Effector CD8-positive, alpha-beta T cell (primary cell): Measurements from ENCODE around the gene BDKRB1.

ENCODE experiments used
- DNase-seq: peaks from one replicate; lab custom pipeline; 2025; lab: John Stamatoyannopoulos, UW

BDKRB1 gene

DNA sequence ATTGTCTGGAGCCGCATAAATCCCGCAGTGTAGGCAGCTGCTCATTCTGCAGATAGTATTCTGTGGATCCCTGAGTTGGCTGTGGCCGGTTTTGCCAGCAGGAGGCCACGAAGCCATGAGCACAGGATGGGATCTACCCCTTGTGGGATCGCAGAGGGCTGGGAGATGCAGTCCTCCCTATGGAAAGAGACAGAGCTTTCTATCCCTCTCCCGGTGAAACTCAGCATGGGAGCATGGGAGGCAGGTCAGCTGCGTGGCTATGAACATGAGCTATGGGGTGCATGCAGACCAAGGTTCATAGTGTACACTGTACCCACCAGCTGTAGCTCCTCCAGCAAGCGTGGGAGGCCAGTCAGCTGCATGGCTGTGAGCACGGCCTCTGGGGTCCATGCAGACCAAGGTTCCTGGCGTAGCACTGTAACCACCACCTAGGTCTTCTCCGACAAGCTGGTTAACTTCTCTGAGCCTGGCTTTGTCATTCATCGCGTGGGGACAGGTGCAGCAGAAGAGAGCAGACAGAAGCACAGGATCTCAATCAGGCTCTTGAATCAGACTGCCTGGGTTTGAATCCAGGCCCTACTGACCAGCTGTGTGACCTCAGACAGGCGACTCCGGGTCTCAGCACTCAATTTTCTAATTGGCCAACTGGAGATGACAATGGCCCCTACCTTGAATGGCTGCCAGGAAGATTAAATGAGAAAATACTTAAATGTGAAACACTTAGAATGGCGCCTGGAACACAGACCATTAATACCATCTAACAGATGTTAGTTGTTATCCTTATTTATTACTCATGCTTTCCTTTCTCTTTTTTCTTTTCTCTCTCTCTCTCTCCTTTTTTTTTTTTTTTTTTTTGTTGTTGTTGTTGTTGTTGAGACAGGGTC lies 6.0 kb downstream of the BDKRB1 start:
- no peak for DNase-seq

DNA sequence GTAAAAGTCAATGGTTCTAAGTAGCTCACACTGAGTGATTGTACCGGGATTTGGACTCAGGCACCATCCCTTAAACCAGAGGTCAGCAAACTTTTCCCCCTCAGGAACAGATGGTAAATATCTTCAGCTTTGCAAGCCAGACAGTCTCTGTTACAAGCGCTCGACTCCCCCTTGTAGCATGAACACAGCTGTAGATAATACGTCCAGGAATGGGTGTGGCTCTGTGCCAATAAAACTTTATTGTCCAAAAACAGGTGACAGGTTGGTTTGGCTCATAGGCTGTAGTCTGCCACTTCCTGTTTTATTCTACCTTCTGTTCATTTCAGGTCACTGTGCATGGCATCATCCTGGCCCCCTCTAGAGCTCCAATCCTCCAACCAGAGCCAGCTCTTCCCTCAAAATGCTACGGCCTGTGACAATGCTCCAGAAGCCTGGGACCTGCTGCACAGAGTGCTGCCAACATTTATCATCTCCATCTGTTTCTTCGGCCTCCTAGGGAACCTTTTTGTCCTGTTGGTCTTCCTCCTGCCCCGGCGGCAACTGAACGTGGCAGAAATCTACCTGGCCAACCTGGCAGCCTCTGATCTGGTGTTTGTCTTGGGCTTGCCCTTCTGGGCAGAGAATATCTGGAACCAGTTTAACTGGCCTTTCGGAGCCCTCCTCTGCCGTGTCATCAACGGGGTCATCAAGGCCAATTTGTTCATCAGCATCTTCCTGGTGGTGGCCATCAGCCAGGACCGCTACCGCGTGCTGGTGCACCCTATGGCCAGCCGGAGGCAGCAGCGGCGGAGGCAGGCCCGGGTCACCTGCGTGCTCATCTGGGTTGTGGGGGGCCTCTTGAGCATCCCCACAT lies 7.6 kb downstream of the BDKRB1 start:
- no peak for DNase-seq

DNA sequence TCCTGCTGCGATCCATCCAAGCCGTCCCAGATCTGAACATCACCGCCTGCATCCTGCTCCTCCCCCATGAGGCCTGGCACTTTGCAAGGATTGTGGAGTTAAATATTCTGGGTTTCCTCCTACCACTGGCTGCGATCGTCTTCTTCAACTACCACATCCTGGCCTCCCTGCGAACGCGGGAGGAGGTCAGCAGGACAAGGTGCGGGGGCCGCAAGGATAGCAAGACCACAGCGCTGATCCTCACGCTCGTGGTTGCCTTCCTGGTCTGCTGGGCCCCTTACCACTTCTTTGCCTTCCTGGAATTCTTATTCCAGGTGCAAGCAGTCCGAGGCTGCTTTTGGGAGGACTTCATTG lies 8.2 kb downstream of the BDKRB1 start:
- no peak for DNase-seq

DNA sequence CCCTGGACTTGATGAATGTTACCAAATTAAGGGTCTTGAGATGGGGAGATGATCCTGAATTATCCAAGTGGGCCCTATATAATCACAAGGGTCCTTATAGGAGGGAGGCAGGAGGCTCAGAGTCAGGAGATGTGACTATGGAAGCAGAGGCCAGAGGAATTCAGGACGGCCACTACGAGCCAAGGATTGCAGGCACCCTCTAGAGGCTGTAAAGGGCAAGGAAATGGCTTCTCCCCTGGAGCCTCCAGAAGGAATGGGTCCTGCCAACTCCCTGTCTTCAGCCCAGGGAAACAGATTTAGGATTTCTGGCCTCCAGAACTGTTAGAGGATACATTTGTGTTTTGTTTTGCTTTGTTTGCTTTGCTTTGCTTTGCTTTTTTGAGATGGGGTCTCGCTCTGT lies 8.8 kb downstream of the BDKRB1 start:
- no peak for DNase-seq

DNA sequence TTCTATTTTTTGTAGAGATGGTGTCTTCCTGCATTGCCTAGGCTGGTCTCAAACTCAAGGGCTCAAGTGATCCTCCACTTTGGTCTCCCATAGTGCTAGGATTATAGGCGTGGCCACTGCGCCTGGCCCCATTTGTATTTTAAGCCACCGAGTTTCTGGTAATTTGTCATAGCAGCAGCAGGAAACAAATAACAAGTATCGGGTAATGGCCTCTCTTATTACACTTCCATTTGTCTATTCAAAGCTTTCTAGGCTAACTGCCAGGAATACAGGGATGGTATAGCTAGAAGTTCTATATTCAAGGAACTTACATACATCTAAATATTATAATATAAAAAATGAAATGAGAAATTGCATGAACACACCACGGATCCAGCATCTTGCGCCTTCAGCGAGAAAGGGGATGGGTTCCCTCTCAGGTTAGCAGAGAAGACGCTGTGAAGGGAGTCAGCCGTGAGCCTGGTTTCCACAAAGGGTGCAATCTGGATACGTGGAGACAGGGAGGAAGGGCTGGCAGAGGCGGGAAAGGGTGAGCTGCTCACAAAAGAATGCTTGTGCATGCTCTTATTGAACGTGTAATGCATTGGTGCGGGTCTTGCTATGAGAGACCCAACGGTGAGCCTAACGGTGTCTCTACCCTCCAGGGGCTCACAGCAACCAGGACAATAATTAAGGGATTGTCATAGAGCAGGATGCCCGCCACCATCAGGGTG lies 9.5 kb downstream of the BDKRB1 start:
- DNase-seq = no peak

DNA sequence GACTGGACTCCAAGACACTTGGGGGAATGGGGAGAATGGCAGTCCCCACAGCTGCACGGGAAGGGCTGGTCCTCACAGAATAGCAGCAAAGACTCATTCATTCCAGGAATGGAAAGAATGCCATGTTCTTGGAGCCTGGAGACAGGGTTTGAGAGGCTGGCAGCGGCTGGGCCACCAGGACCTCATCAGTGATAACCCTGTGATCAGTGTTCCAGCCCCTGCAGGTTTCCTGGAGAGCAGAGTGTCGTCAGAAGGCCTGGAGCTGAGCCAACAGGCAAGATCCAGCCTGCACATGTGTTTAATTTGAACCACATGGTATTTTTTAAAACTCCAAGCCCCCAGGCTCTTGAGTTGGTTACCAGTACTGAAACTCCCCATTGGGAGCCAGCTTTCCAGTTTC lies 11.3 kb downstream of the BDKRB1 start:
- no peak for DNase-seq

DNA sequence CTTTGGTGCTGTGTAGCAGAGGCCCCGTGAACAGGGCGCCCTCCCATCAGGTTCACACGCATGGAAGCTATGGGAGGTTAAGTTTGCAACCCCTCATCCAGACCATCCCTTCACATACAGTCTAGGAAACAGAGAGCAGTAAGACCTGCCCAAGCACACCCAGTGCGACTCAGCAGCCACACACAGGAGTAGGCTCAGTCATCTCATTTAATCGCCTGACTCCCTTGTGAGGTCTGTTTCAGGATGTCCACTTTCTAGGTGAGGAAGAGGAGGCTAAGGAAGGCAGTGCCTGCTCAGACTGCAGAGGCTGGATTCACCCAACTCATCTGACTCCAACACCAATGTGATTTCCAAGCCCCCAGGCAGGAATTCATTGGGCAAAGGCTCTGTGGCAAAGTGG lies 11.9 kb downstream of the BDKRB1 start:
- no peak for DNase-seq

DNA sequence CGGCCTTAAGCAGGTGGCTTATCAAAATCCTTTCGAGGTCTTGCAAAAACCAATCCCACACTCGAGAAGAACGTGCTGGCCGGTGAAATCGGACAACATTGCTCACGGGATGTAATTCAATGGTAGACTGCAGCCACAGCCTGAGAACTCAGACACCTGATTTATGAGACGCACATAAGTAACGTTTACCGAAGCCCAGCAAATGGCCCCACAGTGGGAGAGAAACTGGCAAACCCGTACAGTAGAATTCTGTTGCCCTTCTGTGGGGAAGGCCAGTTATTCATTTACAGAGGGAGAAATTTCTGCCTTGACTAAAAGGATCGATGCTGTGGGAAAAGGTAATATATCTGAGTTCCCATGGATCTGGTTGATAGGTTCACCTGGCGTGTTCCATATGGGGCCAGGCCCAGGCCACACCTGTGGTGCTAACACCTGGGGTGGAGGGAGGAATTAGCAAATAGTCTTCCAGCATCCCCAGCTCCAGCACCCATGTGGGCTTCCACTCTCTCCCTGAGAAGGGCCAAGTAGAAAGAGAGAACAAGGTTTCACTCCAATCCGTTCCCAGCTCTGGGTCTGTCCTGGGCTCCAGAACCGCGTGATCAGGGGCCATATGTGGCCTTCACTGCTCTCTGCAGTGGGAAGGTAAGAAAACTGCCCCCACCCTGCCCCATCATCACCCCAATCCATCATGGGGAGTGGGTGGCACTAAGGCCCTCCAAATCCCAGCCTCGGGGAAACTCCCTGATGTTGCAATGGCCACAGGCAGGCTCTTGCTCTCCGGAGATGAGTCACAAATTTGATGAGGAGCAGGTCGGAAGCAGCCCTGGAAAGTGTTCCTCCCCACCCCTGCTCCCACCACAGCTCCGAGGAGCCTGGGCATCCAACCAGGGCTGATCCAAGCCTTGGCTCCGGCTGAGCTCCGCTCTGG lies 12.7 kb downstream of the BDKRB1 start:
- no peak for DNase-seq

DNA sequence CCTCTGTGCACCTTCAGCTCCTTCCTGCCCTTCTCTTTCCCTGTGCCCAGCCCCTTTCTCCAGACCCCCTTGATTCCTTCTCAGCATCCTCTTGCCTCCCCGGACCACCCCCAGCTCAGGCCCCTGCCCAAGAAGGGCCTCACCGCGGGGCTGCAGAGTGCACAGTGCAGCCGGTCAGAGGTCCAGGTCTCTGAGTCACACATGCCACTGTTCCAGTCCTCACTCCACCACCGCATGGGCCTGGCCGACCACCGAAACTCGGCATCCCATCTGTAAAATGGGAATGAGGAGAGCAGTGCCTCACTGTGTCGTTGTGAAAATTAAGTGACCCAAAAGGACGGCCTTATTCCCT lies 13.3 kb downstream of the BDKRB1 start:
- DNase-seq = no peak

DNA sequence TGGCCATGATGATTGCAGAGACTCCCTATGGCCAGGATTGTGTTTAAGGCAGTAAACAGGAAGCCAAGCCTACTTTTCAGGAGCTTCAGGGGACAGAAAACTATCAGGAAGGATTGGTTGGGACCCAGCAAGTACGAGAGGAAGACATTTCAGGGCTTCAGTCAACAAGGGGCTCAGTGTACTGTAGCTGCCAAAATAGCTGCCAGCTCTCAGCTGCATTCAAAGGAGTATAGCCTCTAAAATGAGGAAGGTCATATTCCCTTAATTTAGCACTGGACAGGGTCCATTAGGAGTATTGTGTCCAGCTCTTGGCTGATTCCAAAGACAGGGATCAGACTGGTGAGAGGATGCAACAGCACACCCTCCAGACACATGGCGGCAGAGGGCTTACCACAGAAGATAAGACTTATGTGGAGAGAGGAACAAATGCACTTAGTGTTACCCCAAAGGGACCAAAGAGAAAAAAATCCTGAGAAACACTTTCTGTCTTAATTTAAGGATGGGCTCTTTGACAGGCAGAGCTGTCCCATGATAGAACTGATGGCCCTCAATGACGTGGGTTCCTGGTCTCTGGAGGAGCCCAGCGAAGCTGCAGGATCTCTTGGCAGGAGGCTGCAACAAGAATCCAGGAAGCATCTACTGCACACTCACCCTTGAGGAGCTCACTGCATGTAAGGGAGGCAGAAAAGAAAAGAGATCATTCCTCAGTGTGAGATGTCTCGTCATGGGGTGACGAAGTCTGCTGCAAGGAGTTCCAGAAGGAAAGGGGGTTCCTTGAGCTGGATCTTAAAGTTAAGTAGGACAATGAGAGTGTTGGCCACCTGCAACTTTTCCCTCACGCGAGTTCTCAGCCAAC lies 14.8 kb downstream of the BDKRB1 start:
- no peak for DNase-seq

DNA sequence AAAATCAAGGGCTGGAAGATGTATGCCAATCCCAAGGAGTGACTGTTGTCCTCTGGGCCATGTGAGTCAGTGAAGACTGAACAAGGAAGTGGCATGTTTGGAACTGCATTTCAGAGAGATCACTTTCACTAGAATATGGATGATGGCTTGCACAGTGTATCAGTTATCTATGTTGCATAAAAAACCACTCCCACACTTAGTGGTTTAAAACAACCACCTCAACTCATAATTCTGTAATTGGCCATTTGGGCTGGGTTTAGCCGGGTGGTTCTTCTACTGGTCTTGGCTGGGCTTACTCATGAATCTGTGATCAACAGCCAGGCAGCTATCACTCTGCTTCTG lies 15.4 kb downstream of the BDKRB1 start:
- DNase-seq = no peak

DNA sequence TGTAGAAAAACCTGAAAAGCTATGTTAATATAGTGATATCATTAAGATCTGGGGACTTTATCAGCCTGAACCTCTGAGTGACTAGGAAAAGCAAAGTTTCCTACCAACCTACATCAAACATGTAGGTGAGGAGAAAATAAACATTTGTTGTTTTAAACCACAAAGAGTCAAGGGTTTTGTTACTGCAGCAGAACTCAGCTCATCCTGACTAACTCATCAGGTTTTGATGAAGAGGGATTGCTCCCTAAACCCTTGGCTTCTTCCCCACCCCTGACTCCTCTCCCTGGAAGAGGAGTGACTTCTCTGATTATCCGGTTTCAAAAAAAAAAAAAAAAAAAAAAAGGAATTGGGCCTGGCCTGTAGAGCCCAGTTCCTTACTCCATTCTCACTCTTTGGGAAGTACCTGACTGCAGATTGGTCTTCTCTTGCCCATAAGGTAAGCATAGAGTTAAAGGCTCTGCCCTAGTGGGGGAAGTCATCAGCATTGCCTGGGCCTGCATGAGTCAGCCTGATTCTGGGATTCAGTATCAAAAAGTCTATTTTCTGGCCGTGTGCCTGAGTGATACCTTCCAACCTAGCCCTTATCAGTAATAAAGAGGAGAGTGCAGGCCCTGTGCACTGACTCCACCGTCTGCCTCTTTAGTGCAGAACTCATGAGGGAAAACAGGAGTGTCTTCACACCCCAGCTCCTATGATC lies 16.9 kb downstream of the BDKRB1 start:
- DNase-seq = no peak

DNA sequence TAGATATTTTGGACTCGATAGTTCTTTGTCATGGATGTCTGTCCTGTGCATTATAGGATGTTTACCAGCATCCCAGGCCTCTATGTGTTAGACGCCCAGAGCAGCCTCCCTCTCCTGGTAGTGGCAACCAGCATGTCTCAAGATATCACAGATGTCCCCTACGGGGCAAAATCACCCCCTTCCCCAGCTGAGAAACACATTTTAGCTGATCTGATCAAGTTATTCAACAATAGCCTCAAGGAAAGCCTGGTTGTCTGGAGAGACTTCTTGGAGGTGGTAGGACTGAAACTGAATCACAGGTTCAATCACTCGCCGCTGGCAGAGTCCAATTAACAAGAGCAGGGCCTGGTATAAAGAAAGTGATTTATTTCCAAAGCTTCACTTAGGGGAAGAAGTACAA lies 17.6 kb downstream of the BDKRB1 start:
- no peak for DNase-seq

DNA sequence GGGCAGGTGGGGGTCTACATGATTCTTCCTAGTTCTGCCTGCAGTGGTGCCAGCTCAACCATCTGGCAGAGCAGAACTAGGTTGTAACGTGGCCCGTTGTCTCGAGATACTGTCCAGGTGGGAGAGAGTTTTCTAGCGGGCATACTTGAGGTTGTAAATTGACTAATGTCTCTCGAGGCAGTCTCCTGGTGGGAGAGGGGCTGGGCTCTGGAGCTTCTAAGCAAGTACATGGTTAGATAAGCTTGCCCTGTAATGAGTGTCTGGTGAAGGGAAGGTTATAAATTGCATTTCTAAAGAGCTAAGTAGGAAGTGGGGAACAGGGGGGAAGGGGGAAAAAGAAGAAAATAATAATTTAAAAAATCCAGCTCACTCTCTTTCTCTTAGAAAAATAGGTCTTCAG lies 18.1 kb downstream of the BDKRB1 start:
- DNase-seq = no peak

DNA sequence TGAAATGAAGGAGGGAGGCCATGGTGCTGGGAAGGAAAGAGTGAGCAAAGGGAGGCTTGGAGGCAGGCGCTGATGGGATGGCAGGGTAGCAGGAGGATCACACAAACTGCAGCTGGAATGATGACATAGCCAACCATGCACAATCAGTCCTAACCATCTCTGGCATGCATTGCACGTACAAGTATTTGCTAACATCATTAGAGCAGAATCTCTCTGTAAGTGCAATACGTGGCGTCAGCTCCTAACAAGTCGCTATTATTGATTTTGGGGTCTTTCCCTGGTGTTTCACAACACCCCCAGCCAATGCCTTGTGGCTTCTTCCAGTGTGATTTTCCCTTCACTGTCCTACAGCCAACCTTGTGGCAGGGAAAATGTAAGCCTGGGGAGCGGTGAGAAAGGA lies 18.5 kb downstream of the BDKRB1 start:
- no peak for DNase-seq

DNA sequence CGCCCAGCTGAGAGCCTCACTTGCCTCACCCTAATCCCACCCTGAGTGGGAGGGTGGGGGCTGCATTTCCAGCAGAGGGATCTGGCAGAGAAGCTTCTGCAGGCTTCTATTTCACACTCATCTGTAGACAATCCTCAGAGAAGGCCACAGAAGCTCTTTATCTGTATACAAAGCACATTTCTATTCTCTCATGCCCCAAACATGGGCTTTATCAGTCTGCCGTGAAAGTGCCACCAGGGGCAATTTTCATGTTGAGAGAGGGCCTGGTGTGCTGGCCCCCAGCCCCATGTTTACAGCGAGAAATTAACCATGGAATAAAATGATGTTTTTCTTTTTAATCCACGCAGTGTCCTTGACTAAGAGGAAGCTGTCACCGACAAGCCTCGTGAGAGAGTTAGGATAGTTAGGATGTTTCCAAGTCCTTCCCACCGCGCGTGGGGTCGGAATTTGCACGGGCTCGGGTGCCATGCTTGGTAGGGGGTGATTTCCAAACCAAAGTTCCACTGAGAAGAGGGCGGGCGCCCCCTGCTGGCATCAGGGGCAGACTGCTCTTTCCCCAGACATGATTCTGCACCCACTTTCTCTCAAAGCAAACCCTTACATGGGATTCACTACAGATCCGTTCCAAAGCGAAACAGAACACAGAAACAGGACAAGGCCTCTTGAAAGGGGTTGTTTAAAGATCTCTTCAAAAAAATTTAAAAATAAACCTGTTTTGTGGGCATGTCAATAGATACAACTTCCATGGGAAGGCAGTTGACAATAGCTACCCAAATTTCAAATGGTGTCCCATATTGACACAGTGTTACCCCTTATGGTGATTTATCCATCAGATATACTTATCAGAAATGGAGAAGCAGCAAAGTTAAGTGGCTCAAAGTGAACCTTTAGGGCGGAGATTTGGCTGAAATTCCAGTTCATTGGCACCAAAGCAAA lies 19.4 kb downstream of the BDKRB1 start:
- peak; percentile 37 for DNase-seq

DNA sequence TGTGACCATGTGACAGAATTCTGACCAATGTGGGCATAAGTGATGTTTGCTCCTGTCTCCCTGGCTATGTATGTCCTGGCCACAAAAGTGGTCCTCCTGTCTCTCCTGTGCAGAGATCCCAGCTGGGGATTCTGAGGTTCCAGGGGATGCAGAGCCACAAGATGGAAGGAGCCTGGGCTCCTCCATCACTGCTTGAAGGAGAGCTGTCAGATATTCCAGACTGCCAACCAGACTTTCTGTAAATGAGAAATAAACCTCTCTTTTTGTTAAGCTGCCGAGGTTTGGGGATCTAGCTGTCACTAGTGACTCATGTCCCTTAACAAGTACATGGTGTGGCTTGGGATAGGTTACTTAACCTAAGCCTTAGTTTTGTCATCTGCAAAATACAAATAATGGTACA lies 21.9 kb downstream of the BDKRB1 start:
- DNase-seq = no peak

DNA sequence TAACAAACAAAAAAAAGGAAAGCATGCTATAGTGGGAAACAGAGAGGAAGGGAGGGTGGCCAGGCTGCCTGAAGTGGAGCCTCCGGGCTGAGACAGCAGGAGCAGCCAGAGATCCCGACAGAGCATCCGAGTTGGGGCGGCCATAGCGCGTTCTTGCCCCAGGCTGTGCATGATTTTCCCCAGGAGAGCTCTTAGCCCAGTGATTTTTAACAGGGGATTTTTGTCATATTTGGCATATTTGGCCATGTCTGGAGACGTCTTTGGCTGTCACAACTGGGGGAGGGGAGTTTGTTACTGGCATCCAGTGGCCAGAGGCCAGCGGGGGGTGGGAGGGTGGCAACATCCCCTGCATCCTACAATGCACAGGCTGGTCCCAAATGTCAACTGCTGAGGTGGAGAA lies 23.6 kb downstream of the BDKRB1 start:
- DNase-seq = no peak

DNA sequence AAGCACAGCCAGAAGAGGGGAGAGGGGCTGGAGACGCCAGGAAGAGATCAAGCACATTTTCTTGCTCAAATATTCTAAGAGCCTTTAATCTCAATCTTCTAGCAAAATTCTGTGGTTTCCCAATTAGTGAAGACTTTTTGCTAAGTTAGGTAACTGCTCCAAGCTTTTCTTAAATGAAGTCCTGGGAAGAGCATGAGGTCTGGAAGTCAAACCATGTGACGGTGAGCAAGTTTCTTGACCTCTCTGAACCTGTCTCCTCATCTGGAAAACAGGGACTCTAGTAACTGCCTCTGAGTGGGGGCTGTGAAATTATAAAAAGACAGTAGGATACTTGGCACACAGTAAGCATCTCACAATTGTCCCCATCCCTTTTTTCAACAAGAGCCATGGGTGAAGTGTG lies 24.1 kb downstream of the BDKRB1 start:
- DNase-seq = no peak
